ENCODE data around the gene CTNNA1.

DNA sequence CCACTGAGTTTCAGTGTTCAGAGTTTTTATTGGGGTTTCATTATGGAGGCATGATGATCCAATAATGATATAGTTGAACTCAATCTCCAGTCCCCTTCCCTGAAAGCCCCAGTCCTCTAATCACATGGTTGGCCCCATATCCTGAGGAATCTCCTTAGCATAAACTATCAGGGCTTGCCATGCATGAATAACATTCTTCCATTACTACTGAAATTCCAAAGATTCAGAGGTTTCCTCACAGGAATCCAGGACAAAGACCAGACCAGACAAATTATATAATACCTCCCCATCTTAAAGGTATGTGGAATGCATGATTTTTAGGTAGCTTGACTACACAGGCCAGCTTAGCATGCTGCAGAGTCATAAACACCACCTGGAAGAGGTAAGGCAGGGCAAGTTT, 137.4 kb downstream of the CTNNA1 start:
- TF ChIP-seq, protein P1, sequence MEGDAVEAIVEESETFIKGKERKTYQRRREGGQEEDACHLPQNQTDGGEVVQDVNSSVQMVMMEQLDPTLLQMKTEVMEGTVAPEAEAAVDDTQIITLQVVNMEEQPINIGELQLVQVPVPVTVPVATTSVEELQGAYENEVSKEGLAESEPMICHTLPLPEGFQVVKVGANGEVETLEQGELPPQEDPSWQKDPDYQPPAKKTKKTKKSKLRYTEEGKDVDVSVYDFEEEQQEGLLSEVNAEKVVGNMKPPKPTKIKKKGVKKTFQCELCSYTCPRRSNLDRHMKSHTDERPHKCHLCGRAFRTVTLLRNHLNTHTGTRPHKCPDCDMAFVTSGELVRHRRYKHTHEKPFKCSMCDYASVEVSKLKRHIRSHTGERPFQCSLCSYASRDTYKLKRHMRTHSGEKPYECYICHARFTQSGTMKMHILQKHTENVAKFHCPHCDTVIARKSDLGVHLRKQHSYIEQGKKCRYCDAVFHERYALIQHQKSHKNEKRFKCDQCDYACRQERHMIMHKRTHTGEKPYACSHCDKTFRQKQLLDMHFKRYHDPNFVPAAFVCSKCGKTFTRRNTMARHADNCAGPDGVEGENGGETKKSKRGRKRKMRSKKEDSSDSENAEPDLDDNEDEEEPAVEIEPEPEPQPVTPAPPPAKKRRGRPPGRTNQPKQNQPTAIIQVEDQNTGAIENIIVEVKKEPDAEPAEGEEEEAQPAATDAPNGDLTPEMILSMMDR (IDR thresholded peaks at IDR 0.05; ENCODE audit: low read depth, low read length, poor library complexity, severe bottlenecking), result no peak
- no peak for TF ChIP-seq EZH2phosphoT487 (IDR thresholded peaks at IDR 0.05; ENCODE audit: borderline replicate concordance, low read length)
